HEK293 (cell line): ENCODE measurements around the gene TRAPPC12.

Source experiments
- CTCF ChIA-PET: fragments of 350-600 bp; formaldehyde crosslinking; extraction: SDS; loops from one replicate; lab custom pipeline; 2021; ENCODE audit warnings: antibody characterized with exemption; lab: Yijun Ruan, JAX
- POLR2A ChIA-PET: fragments of 300-600 bp; formaldehyde crosslinking; extraction: SDS; loops from one replicate; lab custom pipeline; 2020; ENCODE audit warnings: antibody characterized with exemption, inconsistent platforms; lab: Yijun Ruan, JAX
- H3K27ac ChIP-seq: fragments of 200-500 bp; sonication (Bioruptor generic); 2 replicates; pipeline ENCODE4 v1.5.1; 2014; ENCODE audit warnings: low read depth, low read length, control low read depth, inconsistent platforms; ENCODE audit errors: extremely low read depth
- H3K36me3 ChIP-seq, 2 experiments: fragments of 200-500 bp in 1 of 2; sonication (Bioruptor generic) in 1 of 2; 1 replicate in 1 of 2; 2 replicates in 1 of 2; pipeline ENCODE4 v1.5.1; 2014 to 2017; ENCODE audit warnings: inconsistent platforms in 2 of 2, low read length in 2 of 2; ENCODE audit not compliant: control insufficient read depth in 2 of 2, insufficient read depth in 1 of 2
- H3K4me1 ChIP-seq: fragments of 200-500 bp; sonication (Bioruptor generic); 2 replicates; pipeline ENCODE4 v1.5.1; 2014; ENCODE audit warnings: mild to moderate bottlenecking, low read length, inconsistent platforms; ENCODE audit not compliant: control insufficient read depth, insufficient read depth
- H3K4me3 ChIP-seq: 2 replicates; pipeline ENCODE4 v1.5.1; 2011; ENCODE audit warnings: low read depth, mild to moderate bottlenecking, control low read depth, low read length, moderate library complexity
- H3K9me3 ChIP-seq: fragments of 200-500 bp; sonication (Bioruptor generic); 2 replicates; pipeline ENCODE4 v1.5.1; 2014; ENCODE audit warnings: low read depth, low read length, inconsistent platforms; ENCODE audit not compliant: control insufficient read depth, insufficient read depth
- FEZF1 ChIP-seq: fragments of 450-650 bp; formaldehyde crosslinking; IDR thresholded peaks from 2 replicates; pipeline ENCODE4 v1.5.1; 2016; ENCODE audit warnings: missing biosample characterization, missing genetic modification characterization
- HOXD13 ChIP-seq: sonication (generic); formaldehyde crosslinking; IDR thresholded peaks from 2 replicates; pipeline ENCODE4 v1.8.0; 2022; ENCODE audit warnings: missing genetic modification reagents, borderline replicate concordance
- KLF1 ChIP-seq: fragments of 450-650 bp; formaldehyde crosslinking; IDR thresholded peaks from 2 replicates; pipeline ENCODE4 v1.5.1; 2016; ENCODE audit warnings: missing biosample characterization, missing genetic modification characterization
- MZF1 ChIP-seq: fragments of 450-650 bp; formaldehyde crosslinking; IDR thresholded peaks from 2 replicates; pipeline ENCODE4 v1.5.1; 2017; ENCODE audit warnings: missing biosample characterization, missing genetic modification characterization, borderline replicate concordance
- PRDM1 ChIP-seq: fragments of 450-650 bp; formaldehyde crosslinking; IDR thresholded peaks from 2 replicates; pipeline ENCODE4; 2016; ENCODE audit warnings: missing biosample characterization, missing genetic modification characterization
- TCF7L2 ChIP-seq: IDR thresholded peaks from 2 replicates; pipeline ENCODE4 v1.6.1; 2011; ENCODE audit warnings: low read depth, mild to moderate bottlenecking, inconsistent platforms, low read length, moderate library complexity, borderline replicate concordance
- TRIM28 ChIP-seq: IDR thresholded peaks from 2 replicates; pipeline ENCODE4 v1.6.1; 2011; ENCODE audit warnings: low read length, control low read depth, borderline replicate concordance
- ZBTB1 ChIP-seq: fragments of 450-650 bp; formaldehyde crosslinking; IDR thresholded peaks from 2 replicates; pipeline ENCODE4 v1.5.1; 2016; ENCODE audit warnings: missing biosample characterization, missing genetic modification characterization
- ZBTB8A ChIP-seq: fragments of 450-650 bp; formaldehyde crosslinking; IDR thresholded peaks from 2 replicates; pipeline ENCODE4 v1.5.1; 2016; ENCODE audit warnings: missing biosample characterization, missing genetic modification characterization
- ZEB2 ChIP-seq: fragments of 450-650 bp; formaldehyde crosslinking; IDR thresholded peaks from 2 replicates; pipeline ENCODE4 v1.5.1; 2016; ENCODE audit warnings: missing biosample characterization, missing genetic modification characterization
- ZFP37 ChIP-seq: fragments of 450-650 bp; formaldehyde crosslinking; IDR thresholded peaks from 2 replicates; pipeline ENCODE4 v1.5.1; 2016; ENCODE audit warnings: missing biosample characterization, missing genetic modification characterization
- ZNF138 ChIP-seq: fragments of 450-650 bp; formaldehyde crosslinking; IDR thresholded peaks from 2 replicates; pipeline ENCODE4 v1.5.1; 2016; ENCODE audit warnings: missing biosample characterization, missing genetic modification characterization, borderline replicate concordance
- ZNF175 ChIP-seq: fragments of 450-650 bp; formaldehyde crosslinking; IDR thresholded peaks from 2 replicates; pipeline ENCODE4 v1.5.1; 2016; ENCODE audit warnings: missing biosample characterization, missing genetic modification characterization
- ZNF184 ChIP-seq: fragments of 450-650 bp; IDR thresholded peaks from 2 replicates; pipeline ENCODE4 v1.5.1; 2018; ENCODE audit warnings: missing biosample characterization, mild to moderate bottlenecking, missing genetic modification characterization
- ZNF266 ChIP-seq: fragments of 450-650 bp; formaldehyde crosslinking; IDR thresholded peaks from 2 replicates; pipeline ENCODE4 v1.5.1; 2016; ENCODE audit warnings: missing biosample characterization, missing genetic modification characterization, low read depth
- ZNF514 ChIP-seq: fragments of 450-650 bp; formaldehyde crosslinking; IDR thresholded peaks from 2 replicates; pipeline ENCODE4 v1.5.1; 2016; ENCODE audit warnings: missing biosample characterization, missing genetic modification characterization
- ZNF548 ChIP-seq: fragments of 450-650 bp; formaldehyde crosslinking; IDR thresholded peaks from 2 replicates; pipeline ENCODE4 v1.5.1; 2016; ENCODE audit warnings: missing biosample characterization, missing genetic modification characterization
- ZNF830 ChIP-seq: fragments of 450-650 bp; IDR thresholded peaks from 2 replicates; pipeline ENCODE4 v1.5.0; 2018; ENCODE audit warnings: missing biosample characterization, missing genetic modification characterization, low read depth, mild to moderate bottlenecking, moderate library complexity
- TF ChIP-seq, protein P1 (sequence below): fragments of 450-650 bp; formaldehyde crosslinking; IDR thresholded peaks from 2 replicates; pipeline ENCODE4 v1.5.1; 2017; ENCODE audit warnings: missing biosample characterization, missing genetic modification characterization
- TF ChIP-seq, protein P2 (sequence below): fragments of 450-650 bp; formaldehyde crosslinking; IDR thresholded peaks from 2 replicates; pipeline ENCODE4 v1.5.1; 2016; ENCODE audit warnings: missing biosample characterization, missing genetic modification characterization
- TF ChIP-seq, protein P3 (sequence below): fragments of 450-650 bp; formaldehyde crosslinking; IDR thresholded peaks from 2 replicates; pipeline ENCODE4 v1.5.1; 2016; ENCODE audit warnings: missing biosample characterization, missing genetic modification characterization

Gene TRAPPC12

DNA sequence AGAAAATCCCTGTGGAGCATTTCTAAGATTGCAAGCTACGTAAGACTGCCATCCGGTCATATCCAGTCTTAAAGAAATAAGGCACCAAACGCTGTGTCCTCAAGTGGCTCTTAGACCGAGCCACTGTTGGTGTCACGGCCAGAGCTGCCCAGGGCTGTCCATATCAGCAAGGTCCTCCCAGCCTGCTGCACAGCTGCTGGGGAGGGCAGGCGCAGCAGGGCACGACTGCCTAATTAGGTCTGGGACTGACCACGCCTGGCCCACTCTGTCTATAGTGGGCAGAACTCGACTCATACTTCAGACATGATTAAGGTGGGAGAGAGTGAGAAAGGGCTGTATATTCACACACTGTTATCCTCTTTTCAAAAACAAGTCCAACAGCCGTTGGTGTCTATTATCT lies 41.2 kb upstream of the TRAPPC12 start:
- Histone ChIP-seq H3K4me1 (no peaks in the 10 kb centered on the region), H3K9me3 (no peaks in the 10 kb centered on the region), H3K36me3 (peaks cover 4 to 40% of the 10 kb centered on the region in 2 experiments; a peak in 2 of 3 replicates), H3K4me3 (no peak overlapping the region), H3K27ac (no peak overlapping the region)
- ChIA-PET CTCF (no interaction called here), POLR2A (no interaction called here)
- TF ChIP-seq PRDM1 (tag by site-specific recombination) (no peak), MZF1 (tag by site-specific recombination) (no peak), ZBTB8A (tag by site-specific recombination) (no peak), ZNF138 (no peak), FEZF1 (tag by site-specific recombination) (no peak), ZEB2 (no peak), ZNF548 (no peak), KLF1 (tag by site-specific recombination) (no peak), TCF7L2 (no peak), ZNF830 (tag by site-specific recombination) (no peak), ZNF175 (no peak), ZFP37 (tag by site-specific recombination) (no peak), ZNF514 (no peak), ZNF184 (tag by site-specific recombination) (no peak)

DNA sequence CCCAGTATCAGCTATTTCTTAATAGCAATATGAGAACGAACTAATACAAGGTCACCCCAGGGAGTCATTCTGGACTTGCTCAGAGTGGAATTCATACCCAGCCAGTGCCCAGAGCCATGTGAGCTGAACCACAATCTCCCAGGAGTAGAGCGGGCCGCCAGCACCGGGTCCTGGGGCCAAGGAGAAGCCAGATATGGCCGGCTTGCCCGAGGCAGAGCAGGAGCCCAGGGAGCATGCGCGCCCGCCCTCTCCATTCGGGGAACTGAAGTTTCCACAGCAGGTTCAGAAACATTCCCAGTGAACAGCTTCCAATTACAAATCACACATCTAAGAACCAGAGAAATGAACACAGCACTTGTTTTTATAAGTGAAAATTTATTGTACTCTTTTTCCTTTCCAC lies 39.4 kb upstream of the TRAPPC12 start:
- H3K36me3 ChIP-seq, result peaks cover 0 to 24% of the 10 kb centered on the region in 2 experiments; a peak in 2 of 3 replicates
- no peak overlapping the region for H3K4me3 ChIP-seq
- TF ChIP-seq ZNF266 (tag by site-specific recombination) (no peak), ZBTB1 (no peak), TRIM28 (no peak), HOXD13 (CRISPR knock-in tag) (no peak)
- TF ChIP-seq, protein P1, sequence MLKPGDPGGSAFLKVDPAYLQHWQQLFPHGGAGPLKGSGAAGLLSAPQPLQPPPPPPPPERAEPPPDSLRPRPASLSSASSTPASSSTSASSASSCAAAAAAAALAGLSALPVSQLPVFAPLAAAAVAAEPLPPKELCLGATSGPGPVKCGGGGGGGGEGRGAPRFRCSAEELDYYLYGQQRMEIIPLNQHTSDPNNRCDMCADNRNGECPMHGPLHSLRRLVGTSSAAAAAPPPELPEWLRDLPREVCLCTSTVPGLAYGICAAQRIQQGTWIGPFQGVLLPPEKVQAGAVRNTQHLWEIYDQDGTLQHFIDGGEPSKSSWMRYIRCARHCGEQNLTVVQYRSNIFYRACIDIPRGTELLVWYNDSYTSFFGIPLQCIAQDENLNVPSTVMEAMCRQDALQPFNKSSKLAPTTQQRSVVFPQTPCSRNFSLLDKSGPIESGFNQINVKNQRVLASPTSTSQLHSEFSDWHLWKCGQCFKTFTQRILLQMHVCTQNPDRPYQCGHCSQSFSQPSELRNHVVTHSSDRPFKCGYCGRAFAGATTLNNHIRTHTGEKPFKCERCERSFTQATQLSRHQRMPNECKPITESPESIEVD (tag by site-specific recombination), result no peak
- TF ChIP-seq, protein P2, sequence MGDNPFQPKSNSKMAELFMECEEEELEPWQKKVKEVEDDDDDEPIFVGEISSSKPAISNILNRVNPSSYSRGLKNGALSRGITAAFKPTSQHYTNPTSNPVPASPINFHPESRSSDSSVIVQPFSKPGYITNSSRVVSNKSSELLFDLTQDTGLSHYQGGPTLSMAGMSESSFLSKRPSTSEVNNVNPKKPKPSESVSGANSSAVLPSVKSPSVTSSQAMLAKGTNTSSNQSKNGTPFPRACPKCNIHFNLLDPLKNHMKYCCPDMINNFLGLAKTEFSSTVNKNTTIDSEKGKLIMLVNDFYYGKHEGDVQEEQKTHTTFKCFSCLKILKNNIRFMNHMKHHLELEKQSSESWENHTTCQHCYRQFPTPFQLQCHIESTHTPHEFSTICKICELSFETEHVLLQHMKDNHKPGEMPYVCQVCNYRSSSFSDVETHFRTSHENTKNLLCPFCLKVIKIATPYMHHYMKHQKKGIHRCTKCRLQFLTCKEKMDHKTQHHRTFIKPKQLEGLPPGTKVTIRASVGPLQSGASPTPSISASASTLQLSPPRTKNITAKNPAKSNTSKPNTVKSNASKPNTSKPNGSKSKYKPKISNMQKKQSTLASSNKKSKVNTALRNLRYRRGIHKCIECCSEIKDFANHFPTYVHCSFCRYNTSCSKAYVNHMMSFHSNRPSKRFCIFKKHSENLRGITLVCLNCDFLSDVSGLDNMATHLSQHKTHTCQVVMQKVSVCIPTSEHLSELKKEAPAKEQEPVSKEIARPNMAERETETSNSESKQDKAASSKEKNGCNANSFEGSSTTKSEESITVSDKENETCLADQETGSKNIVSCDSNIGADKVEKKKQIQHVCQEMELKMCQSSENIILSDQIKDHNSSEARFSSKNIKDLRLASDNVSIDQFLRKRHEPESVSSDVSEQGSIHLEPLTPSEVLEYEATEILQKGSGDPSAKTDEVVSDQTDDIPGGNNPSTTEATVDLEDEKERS (tag by site-specific recombination), result no peak
- TF ChIP-seq, protein P3, sequence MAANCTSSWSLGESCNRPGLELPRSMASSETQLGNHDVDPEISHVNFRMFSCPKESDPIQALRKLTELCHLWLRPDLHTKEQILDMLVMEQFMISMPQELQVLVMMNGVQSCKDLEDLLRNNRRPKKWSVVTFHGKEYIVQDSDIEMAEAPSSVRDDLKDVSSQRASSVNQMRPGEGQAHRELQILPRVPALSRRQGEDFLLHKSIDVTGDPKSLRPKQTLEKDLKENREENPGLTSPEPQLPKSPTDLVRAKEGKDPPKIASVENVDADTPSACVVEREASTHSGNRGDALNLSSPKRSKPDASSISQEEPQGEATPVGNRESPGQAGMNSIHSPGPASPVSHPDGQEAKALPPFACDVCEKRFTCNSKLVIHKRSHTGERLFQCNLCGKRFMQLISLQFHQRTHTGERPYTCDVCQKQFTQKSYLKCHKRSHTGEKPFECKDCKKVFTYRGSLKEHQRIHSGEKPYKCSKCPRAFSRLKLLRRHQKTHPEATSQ (tag by site-specific recombination), result no peak
- H3K9me3 ChIP-seq, result no peaks in the 10 kb centered on the region
- POLR2A ChIA-PET, result no interaction called here
- no peak overlapping the region for H3K27ac ChIP-seq
- no peaks in the 10 kb centered on the region for H3K4me1 ChIP-seq
- CTCF ChIA-PET, result no interaction called here
